HUDEP-2 (cell line): ENCODE results near the gene PPHLN1.
"Not testable (repeated sequence)": the region's sequence is repeated elsewhere in the genome, so short reads cannot be mapped to it uniquely, and the experiment has no call there.

Source experiments
- DNase-seq, 76 experiments: peaks; one replicate each; lab custom pipeline; 2025; ENCODE audit not compliant: unreplicated experiment in 76 of 76; lab: John Stamatoyannopoulos, UW

The PPHLN1 gene

GRCh38 chr12:42320796-42321195 is 5.2 kb upstream of the PPHLN1 start:
- DNase-seq: no peak

- no peak for DNase-seq
Observed at GRCh38 chr12:42322567-42322966, 3.4 kb upstream of the PPHLN1 start.

- no peak for DNase-seq
Observed at GRCh38 chr12:42323856-42324255, 2.1 kb upstream of the PPHLN1 start.

DNA sequence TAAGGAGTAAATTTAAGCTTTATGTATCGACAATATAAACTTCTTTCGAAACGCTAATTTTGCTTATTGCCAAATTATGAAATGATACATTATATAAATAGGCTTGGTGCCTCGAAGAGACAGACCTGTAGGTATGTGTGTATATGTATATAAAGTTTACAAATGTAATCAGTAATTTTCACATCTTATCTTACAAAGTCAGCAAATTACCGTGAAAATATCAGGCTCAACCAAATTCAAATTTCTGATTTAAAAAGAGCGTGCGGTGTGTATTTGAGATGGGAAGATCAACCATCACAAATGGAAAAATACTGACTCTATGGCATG is 678 bp upstream of the PPHLN1 start:
- no peak for DNase-seq

DNA sequence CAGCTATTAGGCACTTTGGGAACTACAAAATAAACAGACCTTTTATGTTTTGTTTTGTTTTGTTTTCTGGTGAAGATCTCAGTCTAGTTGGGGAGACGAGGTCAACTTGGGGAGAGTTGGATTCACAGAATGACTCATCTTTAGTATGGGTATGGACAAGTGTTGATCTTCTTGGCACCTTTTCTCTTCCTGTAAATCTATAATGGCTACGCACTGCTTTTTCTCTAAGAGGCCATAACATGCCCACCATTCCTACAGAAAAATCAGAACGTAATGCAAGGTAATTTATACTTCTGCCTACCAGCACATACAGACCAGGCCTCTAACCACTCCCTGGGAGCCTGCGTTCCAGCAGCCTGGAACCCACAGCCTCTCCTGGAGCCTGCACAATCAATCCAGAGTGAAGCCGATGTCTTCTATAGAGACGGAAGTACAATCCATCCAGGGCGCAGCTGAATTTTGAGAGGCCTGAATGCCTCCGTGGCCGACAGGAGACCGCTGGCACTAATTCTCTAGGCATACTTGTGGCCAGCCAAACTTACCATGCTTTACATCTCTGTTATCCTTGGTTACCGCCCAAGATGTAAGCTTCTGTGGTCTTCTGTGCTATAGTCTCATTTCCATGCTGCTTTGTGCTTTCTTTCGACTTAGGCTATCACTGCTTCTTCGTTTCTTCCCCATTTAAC is 717 bp downstream of the PPHLN1 start:
- DNase-seq: peak in 9 of 76 experiments; percentile 4 to 30 (median 8)

DNA sequence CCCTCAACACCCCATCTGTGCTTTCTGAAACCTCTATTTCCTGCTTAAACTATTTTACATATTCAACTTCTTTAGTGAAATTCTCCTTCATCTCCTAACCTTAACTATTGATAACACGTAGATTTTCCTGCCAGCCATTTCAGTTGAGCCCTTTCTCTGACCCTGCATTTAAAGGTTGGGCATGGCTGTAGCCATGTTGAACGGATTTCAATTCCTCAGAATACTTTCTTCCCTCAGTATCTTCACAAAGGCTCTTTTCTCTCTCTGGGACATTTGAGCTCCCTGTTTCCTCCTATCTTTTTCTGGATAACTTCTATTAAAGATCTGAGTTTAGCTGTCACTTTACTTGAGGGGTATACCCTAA is 1.2 kb downstream of the PPHLN1 start:
- DNase-seq: no peak

GRCh38 chr12:42330097-42330496 is 4.1 kb downstream of the PPHLN1 start:
- DNase-seq: peak in 2 of 76 experiments; percentile 3 to 9

DNA sequence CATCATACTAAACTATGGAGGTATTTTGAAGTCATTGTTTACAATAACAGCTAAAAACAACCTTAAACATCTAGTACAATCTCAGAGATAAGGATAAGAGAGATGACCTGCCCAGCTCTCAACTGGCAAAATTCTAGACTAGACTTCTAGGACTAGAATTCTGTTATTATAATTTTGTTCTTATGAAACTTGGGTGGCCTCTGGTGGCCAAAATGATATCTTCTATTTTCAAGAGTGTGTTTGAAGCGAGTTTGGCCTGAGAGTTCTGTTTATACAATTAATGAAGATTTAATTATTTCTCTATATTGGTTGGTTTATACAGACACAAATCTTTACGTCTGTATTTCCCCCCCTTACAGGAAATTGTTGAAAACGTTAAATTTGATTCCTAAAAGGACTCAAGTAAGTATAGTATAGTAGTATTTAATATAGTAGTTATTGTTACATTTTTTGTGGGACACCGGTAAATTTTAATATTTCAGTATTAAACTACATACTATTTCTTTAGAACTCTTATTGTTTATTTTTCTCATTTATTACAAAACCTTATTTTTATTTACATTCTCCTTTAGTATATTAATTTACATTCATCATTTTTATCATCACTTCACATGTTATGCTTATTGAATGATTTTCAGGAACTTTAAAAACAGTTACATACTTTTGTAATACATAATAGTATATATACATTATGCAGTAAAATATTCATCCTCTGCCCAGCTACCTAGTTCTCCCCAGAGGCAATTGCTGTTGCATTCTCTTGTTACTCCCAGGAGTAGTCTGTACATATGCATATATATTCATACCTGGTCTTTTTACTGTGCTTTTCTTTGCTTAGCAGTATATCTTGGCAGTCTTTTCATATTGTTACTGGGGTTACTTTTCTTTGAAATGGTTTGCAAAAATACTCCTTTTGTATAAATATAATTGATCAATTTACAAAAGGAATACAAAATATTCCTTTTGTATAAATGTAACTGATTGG is 6.6 kb downstream of the PPHLN1 start:
- peak in 24 of 76 experiments; percentile 1 to 54 (median 19) for DNase-seq

- no peak for DNase-seq
Observed at GRCh38 chr12:42336286-42336685, 10.3 kb downstream of the PPHLN1 start.

DNA sequence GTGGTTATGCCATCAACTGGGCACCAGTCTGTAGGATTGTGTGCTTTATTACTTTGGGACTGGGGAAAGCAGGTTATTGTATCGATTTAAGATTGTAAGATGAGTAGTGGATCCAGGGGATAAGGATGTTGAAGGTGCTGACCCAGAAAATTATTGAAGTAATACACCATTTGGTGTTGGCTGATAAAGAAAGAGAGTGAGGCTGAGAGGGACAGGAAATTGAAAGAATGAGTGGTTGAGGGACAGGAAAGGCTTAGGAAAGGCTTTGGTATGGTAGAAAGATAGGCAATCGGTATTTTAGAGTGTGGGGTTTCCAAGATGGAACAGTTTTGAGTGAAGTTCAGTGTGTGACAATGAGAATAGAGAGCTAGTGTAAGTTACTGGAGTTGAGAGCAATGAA is 12.3 kb downstream of the PPHLN1 start:
- DNase-seq: no peak

DNA sequence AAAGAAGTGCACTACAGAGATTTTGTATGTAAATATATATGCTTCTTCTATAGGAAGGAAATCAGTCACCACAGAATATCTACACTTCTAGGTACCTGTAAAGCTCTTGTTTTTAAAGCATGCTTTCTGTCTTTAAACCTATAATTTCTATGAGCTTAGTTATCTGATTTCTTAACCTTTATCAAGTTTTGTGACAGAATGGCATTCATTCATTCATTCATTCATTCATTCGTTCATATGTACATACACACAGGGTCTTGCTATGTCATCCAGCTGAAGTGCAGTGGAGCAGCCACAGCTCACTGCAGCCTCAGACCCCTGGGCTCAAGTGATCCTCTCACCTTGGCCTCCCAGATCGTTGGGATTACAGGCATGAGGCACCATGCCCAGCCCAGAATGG is 16.1 kb downstream of the PPHLN1 start:
- DNase-seq: no peak

GRCh38 chr12:42343721-42344120 is 17.8 kb downstream of the PPHLN1 start:
- no peak for DNase-seq

DNA sequence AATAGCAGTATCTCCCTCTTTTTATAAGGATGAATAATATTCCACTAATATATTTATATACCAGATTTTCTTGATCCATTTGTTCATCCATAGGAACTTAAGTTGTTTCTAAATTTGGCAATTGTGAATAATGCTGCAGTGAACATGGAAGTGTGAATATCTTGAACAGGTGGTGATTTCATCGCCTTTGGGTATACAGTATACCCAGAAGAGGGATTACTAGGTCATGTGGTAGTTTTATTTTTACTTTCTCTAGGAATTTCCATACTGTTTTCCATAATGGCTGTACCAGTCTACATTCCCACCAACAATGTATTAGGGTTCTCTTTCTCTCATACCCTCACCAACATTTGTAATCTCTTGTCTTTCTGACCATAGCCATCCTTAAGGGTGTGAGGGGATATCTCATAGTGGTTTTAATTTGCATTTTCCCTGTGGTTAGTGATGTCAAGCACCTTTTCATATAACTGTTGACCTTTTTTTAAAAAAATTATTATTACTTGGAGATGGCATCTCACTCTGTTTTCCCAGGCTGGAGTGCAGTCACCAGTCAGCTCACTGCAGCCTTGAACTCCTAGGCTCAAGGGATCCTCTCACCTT is 20.5 kb downstream of the PPHLN1 start:
- no peak for DNase-seq

DNA sequence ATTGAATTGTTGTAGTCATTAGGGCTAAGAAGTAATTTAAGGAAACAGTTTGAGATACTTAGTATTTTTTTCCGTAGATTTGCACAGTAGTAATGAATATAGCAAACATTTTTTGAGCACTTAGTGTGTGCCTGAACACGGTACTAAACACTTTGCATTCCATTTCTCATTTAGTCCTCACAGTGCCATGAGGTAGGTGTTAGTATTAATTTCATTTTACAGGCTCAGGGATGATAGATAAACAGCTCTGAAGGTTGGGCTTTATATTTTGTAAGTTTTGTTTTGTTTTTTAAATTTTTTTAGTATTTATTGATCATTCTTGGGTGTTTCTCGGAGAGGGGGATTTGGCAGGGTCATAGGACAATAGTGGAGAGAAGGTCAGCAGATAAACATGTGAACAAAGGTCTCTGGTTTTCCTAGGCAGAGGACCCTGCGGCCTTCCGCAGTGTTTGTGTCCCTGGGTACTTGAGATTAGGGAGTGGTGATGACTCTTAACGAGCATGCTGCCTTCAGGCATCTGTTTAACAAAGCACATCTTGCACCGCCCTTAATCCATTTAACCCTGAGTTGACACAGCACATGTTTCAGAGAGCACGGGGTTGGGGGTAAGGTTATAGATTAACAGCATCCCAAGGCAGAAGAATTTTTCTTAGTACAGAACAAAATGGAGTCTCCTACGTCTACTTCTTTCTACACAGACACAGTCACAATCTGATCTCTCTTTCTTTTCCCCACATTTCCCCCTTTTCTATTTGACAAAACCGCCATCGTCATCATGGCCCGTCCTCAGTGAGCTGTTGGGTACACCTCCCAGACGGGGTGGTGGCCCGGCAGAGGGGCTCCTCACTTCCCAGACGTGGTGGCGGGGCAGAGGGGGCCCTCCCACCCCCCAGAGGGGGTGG is 23.4 kb downstream of the PPHLN1 start:
- peak in 1 of 76 experiments; percentile 17 for DNase-seq

- not testable (repeated sequence) for DNase-seq
Observed at GRCh38 chr12:42350021-42350407, 24.0 kb downstream of the PPHLN1 start.

DNA sequence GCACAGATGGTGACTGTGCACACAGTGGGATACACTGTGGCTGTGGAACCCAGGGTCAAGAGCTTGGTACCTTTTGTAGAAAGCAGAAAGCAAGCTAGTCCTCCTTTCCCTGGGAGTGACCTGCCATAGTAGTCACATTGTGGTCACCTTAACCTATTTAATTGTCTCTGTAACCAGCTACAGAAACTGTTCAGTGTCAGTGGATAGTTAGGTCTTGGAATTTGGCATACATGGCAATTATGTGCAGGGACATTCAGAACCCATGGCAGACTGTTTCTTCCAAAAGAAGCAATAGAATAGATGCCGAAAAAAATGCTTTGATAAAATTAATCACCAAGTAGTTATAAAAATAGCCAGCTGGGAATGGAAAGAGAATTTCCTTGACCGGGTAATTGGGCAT is 30.4 kb downstream of the PPHLN1 start:
- no peak for DNase-seq

DNA sequence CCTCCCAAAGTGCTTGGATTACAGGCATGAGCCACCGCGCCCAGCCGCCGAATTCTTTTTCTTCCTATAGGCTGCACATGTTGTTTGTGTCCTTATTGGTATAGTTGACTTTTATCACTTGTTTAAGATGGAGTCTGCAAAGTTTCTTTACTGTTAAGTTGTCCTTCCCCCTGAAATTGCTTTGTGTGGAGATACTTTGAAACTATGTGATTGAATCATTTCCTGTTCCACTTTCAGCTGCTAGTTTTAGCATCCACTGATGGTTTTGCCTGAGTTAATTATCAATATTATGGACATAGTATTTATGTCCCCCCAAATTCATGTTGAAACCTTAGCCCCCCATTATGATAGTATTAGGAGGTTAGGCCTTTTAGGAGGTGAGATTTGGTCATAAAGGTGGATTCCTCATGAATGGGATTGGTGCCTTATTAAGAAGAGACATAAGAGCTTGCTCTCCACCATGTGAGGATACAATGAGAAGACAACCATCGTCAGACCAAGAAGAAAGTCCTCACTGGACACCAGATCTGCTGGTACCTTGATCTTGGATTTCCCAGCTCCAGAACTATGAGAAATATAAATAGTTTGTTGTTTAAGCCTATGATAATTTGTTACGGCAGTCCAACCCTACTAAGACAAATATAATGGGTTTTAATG is 34.9 kb downstream of the PPHLN1 start:
- DNase-seq: no peak

GRCh38 chr12:42361909-42362646 is 36.1 kb downstream of the PPHLN1 start:
- DNase-seq: no peak

GRCh38 chr12:42362647-42363260 is 36.8 kb downstream of the PPHLN1 start:
- DNase-seq: no peak
